ENCODE data around the gene MIPOL1.

DNA sequence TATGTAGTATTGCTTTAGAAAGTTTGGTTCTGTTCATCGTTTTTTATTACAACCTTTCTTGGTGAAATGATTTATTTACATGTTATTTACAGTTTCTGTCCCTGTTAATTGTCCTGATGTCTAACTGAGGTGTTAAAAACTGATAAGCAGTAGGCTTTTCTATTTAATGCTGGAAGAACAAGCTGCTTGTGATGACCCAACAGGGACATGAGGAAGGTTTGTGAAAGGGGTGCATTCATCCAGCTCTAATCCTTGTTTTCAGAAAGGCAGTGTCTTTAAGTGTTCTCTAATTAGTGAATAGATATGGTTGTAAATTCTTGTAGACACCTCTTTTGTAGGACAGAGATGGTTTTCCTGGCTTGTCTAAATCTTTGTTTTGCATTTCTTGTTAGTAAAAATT is 205.9 kb downstream of the MIPOL1 start:
- no peak for TF ChIP-seq POLR2A (IDR thresholded peaks at IDR 0.05; ENCODE audit: low read depth, low read length)
- TF ChIP-seq, protein P1, sequence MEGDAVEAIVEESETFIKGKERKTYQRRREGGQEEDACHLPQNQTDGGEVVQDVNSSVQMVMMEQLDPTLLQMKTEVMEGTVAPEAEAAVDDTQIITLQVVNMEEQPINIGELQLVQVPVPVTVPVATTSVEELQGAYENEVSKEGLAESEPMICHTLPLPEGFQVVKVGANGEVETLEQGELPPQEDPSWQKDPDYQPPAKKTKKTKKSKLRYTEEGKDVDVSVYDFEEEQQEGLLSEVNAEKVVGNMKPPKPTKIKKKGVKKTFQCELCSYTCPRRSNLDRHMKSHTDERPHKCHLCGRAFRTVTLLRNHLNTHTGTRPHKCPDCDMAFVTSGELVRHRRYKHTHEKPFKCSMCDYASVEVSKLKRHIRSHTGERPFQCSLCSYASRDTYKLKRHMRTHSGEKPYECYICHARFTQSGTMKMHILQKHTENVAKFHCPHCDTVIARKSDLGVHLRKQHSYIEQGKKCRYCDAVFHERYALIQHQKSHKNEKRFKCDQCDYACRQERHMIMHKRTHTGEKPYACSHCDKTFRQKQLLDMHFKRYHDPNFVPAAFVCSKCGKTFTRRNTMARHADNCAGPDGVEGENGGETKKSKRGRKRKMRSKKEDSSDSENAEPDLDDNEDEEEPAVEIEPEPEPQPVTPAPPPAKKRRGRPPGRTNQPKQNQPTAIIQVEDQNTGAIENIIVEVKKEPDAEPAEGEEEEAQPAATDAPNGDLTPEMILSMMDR (conservative IDR thresholded peaks at IDR 0.05; ENCODE audit: low read depth, low read length) = no peak
- TF ChIP-seq RCOR1 (IDR thresholded peaks at IDR 0.05; ENCODE audit: insufficient replicate concordance, low read length) = no peak
- TF ChIP-seq MAFK (IDR thresholded peaks at IDR 0.05; ENCODE audit: low read depth, low read length) = no peak
- no peak for TF ChIP-seq BHLHE40 (IDR thresholded peaks at IDR 0.05; ENCODE audit: low read depth, low read length)
